Uterus (tissue), 2 donors: ENCODE measurements around the gene GPR146.

Experiments used
- POLR2A ChIP-seq, 2 donors: fragments of 450-650 bp; IDR thresholded peaks; one replicate each; pipeline ENCODE4 v1.6.1; 2016; ENCODE audit warnings: antibody characterized with exemption in 2 of 2, mild to moderate bottlenecking in 1 of 2, moderate library complexity in 1 of 2
- TF ChIP-seq, protein P1 (sequence below), 4 experiments: fragments of 200-600 bp in 2 of 4; fragments of 450-650 bp in 2 of 4; sonication (generic) in 2 of 4; IDR thresholded peaks; one replicate each; pipeline ENCODE4 v1.5.1; 2016 to 2019; ENCODE audit warnings: antibody characterized with exemption in 4 of 4, mild to moderate bottlenecking in 2 of 4, moderate library complexity in 1 of 4

DNA sequence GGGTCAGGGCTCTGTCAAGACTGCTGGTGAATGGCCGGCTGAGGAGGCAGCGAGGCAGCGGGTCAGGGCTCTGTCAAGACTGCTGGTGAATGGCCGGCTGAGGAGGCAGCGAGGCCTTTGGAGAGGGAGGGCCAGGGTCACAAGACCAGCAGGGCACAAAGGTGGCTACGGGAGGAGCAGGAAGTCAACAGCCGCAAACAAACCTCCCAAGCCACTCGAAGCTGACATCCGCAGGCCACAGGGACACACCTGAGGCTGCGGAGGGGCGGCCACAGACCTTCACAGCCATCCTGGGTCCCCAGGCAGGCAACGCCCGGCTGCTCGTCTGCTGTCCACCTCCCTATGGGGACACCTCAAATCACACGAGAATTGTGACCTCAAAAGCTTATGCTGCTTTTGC is 34.6 kb downstream of the GPR146 start:
- TF ChIP-seq, protein P1, sequence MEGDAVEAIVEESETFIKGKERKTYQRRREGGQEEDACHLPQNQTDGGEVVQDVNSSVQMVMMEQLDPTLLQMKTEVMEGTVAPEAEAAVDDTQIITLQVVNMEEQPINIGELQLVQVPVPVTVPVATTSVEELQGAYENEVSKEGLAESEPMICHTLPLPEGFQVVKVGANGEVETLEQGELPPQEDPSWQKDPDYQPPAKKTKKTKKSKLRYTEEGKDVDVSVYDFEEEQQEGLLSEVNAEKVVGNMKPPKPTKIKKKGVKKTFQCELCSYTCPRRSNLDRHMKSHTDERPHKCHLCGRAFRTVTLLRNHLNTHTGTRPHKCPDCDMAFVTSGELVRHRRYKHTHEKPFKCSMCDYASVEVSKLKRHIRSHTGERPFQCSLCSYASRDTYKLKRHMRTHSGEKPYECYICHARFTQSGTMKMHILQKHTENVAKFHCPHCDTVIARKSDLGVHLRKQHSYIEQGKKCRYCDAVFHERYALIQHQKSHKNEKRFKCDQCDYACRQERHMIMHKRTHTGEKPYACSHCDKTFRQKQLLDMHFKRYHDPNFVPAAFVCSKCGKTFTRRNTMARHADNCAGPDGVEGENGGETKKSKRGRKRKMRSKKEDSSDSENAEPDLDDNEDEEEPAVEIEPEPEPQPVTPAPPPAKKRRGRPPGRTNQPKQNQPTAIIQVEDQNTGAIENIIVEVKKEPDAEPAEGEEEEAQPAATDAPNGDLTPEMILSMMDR (IDR thresholded peaks at IDR 0.05), result no peak
- TF ChIP-seq POLR2A (IDR thresholded peaks at IDR 0.05), result no peak
